Measurements from ENCODE around the gene HOMEZ. TPM values are rescaled to one million over a fixed set of nuclear protein-coding genes. Genes with fewer than 3 reads are reported as not detected.
"Not testable (repeated sequence)": the region's sequence is repeated elsewhere in the genome, so short reads cannot be mapped to it uniquely, and the experiment has no call there.

Gene HOMEZ
- total and polyA plus RNA-seq, 5 donors: 8.4 to 12.7 (median 9.8) TPM

DNA sequence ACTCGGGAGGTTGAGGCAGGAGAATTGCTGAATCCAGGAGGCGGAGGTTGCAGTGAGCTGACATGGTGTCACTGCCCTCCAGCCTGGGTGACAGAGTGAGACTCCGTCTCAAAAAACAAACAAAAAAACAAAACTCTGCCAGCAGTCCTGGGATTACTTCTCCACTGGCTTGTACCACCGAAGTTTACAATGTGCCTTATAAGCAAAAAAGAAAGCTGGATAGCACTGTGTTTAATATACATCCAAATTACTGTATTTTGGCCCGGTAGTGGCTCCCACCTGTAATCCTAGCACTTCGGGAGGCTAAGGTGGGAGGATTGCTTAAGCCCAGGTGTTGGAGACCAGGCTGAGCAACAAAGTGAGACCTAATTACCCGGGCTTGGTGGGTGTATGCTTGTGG, 16.7 kb downstream of the HOMEZ start:
- Histone ChIP-seq H3K9me3 (ENCODE audit: control insufficient read depth, low read length) (no peaks in the 10 kb centered on the region), H3K27me3 (ENCODE audit: control insufficient read depth, insufficient read depth) (no peaks in the 10 kb centered on the region), H3K4me1 (ENCODE audit: control insufficient read depth, insufficient read depth, low read length) (no peaks in the 10 kb centered on the region), H3K4me3 (ENCODE audit: low read length) (no peak overlapping the region), H3K27ac (ENCODE audit: low read length) (no peak overlapping the region)
- intact Hi-C loops (cut with DNase I): loop anchor here in 1 of 4 donors (5.0 kb wide), 1 partner anchor 108 kb away; the partner anchor contains the start of gene CMTM5
- WGBS: 92% methylated on average over 7 of the region's 7 CpGs
- DNase-seq (no peak), ATAC-seq (no peak)

DNA sequence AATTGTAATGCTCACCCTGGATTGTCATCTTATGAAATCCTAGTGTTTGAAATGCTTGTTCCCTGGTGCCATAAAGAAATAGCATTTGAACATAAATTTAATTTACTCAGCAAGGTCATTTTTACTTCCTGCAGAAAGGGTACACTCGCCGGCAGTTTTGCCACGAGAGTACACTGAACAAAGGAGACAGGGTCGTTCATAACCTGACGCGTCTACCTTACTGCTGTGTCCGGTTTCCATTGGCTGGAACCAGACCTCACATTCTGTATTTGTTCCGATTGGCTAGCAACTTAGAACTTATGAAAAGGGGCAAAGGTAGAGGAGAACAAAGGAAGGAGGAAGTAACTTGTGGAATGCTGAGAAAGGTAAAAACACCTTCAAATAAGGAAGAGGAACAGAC, 25.1 kb downstream of the HOMEZ start:
- ATAC-seq; H3K9me3 ChIP-seq (ENCODE audit: control insufficient read depth, low read length); H3K4me1 ChIP-seq (ENCODE audit: control insufficient read depth, insufficient read depth, low read length); H3K27ac ChIP-seq (ENCODE audit: low read length); H3K27me3 ChIP-seq (ENCODE audit: control insufficient read depth, insufficient read depth); H3K4me3 ChIP-seq (ENCODE audit: low read length); DNase-seq; intact Hi-C loops (cut with DNase I): not testable (repeated sequence)
- 83% methylated on average over 8 of the region's 8 CpGs for WGBS

DNA sequence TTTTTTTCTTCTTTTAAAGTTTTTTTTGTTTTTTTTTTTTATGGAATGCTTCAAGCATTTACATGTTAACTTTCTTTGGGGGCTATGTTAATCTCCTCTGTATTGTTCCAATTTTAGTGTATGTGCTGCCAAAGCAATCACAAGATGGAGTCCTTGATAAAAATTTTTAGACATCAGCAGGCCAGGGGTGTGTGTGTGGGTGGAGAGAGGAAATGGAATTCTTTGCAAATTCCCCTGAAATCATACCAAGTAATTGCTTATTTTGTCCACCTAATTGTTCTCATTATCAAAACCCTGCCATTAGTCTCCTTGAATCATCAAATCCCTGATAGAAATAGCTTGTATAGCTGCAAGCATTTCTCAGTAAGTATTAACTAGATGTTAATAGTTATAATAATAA, 26.5 kb downstream of the HOMEZ start:
- Histone ChIP-seq H3K27ac (ENCODE audit: low read length) (no peak overlapping the region), H3K9me3 (ENCODE audit: control insufficient read depth, low read length) (no peaks in the 10 kb centered on the region), H3K27me3 (ENCODE audit: control insufficient read depth, insufficient read depth) (no peaks in the 10 kb centered on the region), H3K4me3 (ENCODE audit: low read length) (no peak overlapping the region), H3K4me1 (ENCODE audit: control insufficient read depth, insufficient read depth, low read length) (no peaks in the 10 kb centered on the region)
- intact Hi-C loops (cut with DNase I): no loop called here
- ATAC-seq: peak in 1 of 2 donors; percentile 81
- DNase-seq: no peak

DNA sequence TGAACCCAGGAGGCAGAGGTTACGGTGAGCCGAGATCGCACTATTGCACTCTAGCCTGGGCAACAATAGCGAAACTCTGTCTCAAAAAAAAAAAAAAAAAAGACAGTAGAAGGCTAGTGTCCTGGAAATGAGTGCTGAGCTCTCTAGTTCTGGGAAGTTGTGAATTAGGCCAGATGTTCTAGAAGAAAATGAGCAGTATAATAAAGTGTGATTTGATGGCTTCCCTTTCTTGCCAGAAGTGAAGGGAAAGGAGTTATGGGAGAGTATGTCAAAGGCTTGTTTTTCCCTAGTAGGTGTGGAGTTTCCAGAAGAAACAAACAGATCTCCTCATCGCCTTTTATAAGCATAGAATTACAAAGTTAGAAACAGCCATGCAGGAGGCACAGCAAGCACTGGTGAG, 27.7 kb downstream of the HOMEZ start:
- intact Hi-C loops (cut with DNase I): no loop called here
- DNase-seq (no peak), ATAC-seq (no peak)
- no peaks in the 10 kb centered on the region for H3K27me3 ChIP-seq (ENCODE audit: control insufficient read depth, insufficient read depth)
- no peak overlapping the region for H3K27ac ChIP-seq (ENCODE audit: low read length)
- H3K4me1 ChIP-seq (ENCODE audit: control insufficient read depth, insufficient read depth, low read length): no peaks in the 10 kb centered on the region
- no peak overlapping the region for H3K4me3 ChIP-seq (ENCODE audit: low read length)
- no peaks in the 10 kb centered on the region for H3K9me3 ChIP-seq (ENCODE audit: control insufficient read depth, low read length)
- WGBS: 87% methylated on average over 5 of the region's 5 CpGs

DNA sequence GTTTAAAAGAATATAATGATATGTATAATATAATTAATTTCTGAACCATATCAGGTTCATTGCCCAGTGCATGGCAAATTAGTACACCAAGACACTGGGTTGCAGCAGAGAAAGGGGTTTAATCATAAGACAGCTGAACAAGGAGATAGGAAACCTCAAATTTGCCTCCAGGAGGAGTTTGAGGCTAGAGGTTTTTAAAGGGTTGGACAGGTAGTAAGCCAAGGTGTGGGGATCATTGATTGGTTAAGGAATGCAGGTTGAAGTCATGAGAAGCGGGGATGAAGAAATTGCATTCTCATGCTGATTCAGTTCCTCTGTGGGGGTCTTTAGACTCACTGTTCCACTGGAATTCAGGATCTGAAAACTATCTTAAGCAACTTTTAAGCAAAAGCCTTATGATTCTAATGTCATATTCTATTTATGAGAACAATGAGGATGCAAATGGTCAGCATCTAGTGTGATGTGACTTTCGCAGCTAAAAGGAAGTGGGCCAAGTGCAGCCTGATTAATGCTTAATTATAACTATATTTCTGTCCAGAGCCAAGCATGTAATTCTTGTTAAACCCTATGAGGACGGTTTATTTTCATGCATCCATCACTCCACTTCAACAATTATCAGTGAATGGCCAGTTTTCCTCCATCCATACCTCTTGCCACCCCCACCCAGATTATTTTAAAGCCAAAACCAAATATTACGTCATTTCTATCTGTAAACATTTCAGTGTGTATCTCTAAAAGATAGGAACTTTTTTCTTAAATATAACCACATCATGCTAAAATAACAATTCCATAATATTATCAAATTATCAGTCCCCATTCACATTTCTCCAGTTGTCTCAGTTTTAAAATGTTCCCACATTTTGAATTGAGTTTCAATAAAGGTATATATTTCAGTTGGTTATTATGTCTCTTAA, 33.3 kb downstream of the HOMEZ start:
- no peak for ATAC-seq
- no peaks in the 10 kb centered on the region for H3K4me1 ChIP-seq (ENCODE audit: control insufficient read depth, insufficient read depth, low read length)
- DNase-seq: no peak
- H3K27me3 ChIP-seq (ENCODE audit: control insufficient read depth, insufficient read depth): no peaks in the 10 kb centered on the region
- H3K9me3 ChIP-seq (ENCODE audit: control insufficient read depth, low read length): no peaks in the 10 kb centered on the region
- WGBS: 53% methylated on average over 4 of the region's 4 CpGs
- intact Hi-C loops (cut with DNase I): no loop called here
- H3K27ac ChIP-seq (ENCODE audit: low read length): no peak overlapping the region
- H3K4me3 ChIP-seq (ENCODE audit: low read length): no peak overlapping the region

DNA sequence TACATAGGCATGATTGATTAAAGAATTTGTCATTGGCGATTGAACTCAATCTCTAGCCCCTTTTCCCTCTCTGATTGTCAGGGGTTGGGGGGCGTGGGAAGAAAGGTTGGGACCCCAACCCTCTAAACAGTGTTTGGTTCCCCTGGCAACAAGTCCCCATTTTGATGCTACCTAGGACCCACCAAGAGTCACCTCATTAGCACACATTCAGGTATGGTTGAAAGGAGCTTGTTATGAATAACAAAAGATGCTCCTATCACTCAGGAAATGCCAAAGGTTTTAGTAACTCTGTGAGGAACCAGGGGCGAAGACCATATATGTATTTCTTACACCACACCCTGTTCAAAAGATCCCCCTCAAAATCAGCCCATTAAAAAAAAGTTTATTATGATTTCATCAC, 33.9 kb downstream of the HOMEZ start:
- DNase-seq (no peak), ATAC-seq (no peak)
- H3K27ac ChIP-seq (ENCODE audit: low read length): no peak overlapping the region
- 34% methylated on average over 3 of the region's 3 CpGs for WGBS
- no peaks in the 10 kb centered on the region for H3K27me3 ChIP-seq (ENCODE audit: control insufficient read depth, insufficient read depth)
- no peak overlapping the region for H3K4me3 ChIP-seq (ENCODE audit: low read length)
- no peaks in the 10 kb centered on the region for H3K4me1 ChIP-seq (ENCODE audit: control insufficient read depth, insufficient read depth, low read length)
- no peaks in the 10 kb centered on the region for H3K9me3 ChIP-seq (ENCODE audit: control insufficient read depth, low read length)
- intact Hi-C loops (cut with DNase I): no loop called here

DNA sequence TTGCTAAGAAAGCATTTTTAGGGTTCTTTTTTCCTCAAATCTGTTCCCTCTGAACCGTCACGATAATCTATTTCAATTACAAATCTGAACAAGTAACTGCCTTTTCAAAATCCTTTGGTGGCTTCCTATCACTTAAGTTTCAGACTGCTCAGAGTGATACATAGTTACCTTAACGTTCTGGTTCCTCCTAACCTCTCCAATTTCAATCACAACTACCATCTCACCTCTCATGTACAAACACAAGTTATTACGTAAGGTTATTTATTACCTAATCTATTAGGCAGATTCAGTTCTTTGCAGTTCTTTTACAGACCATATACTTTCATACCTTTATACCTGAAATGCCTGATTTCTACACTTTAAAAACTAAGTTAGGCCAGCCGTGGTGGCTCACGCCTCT, 36.1 kb downstream of the HOMEZ start:
- 81% methylated on average over 6 of the region's 6 CpGs for WGBS
- ATAC-seq (no peak), DNase-seq (no peak)
- no peak overlapping the region for H3K4me3 ChIP-seq (ENCODE audit: low read length)
- no peaks in the 10 kb centered on the region for H3K27me3 ChIP-seq (ENCODE audit: control insufficient read depth, insufficient read depth)
- intact Hi-C loops (cut with DNase I): no loop called here
- no peak overlapping the region for H3K27ac ChIP-seq (ENCODE audit: low read length)
- H3K9me3 ChIP-seq (ENCODE audit: control insufficient read depth, low read length): no peaks in the 10 kb centered on the region
- no peaks in the 10 kb centered on the region for H3K4me1 ChIP-seq (ENCODE audit: control insufficient read depth, insufficient read depth, low read length)

DNA sequence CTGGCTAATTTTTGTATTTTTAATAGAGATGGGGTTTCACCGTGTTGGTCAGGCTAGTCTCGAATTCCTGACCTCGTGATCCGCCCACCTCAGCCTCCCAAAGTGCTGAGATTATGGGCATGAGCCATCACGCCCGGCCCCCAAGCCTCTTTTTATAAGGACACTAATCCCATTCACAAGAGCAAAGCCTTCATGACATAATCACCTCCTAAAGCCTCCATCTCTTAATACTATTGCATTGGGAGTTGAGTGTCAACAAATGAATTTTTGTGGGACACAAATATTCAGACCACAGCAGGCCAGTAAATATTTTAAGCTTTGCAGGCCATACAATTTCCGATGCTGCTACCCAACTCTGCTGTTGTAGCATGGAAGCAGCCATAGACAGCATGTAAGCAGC, 37.3 kb downstream of the HOMEZ start:
- Histone ChIP-seq H3K27me3 (ENCODE audit: control insufficient read depth, insufficient read depth) (no peaks in the 10 kb centered on the region), H3K4me3 (ENCODE audit: low read length) (no peak overlapping the region), H3K9me3 (ENCODE audit: control insufficient read depth, low read length) (no peaks in the 10 kb centered on the region), H3K27ac (ENCODE audit: low read length) (no peak overlapping the region), H3K4me1 (ENCODE audit: control insufficient read depth, insufficient read depth, low read length) (no peaks in the 10 kb centered on the region)
- 90% methylated on average over 7 of the region's 7 CpGs for WGBS
- no peak for ATAC-seq
- no peak for DNase-seq
- intact Hi-C loops (cut with DNase I): no loop called here

DNA sequence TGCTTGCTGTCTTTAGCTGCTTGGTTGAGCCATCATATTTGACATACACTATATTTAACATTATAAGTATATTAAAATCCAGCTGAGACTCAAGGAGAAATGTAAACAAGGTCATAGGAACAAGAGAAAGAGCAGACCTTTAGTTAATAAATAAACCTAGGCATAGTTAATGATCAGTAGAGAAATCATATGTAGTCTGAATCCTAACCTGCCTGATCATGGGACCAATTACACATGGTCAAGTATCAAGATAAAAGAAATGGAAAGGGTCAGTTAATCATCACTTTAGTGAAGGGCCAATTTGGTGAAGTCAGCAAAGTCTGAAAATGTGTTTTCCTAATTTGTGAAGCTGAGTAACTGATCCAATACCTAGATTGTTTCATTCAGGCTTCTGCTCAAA, 40.6 kb downstream of the HOMEZ start:
- no peak overlapping the region for H3K27ac ChIP-seq (ENCODE audit: low read length)
- ATAC-seq (no peak), DNase-seq (no peak)
- no peaks in the 10 kb centered on the region for H3K27me3 ChIP-seq (ENCODE audit: control insufficient read depth, insufficient read depth)
- intact Hi-C loops (cut with DNase I): no loop called here
- H3K9me3 ChIP-seq (ENCODE audit: control insufficient read depth, low read length): no peaks in the 10 kb centered on the region
- H3K4me1 ChIP-seq (ENCODE audit: control insufficient read depth, insufficient read depth, low read length): no peaks in the 10 kb centered on the region
- H3K4me3 ChIP-seq (ENCODE audit: low read length): no peak overlapping the region

DNA sequence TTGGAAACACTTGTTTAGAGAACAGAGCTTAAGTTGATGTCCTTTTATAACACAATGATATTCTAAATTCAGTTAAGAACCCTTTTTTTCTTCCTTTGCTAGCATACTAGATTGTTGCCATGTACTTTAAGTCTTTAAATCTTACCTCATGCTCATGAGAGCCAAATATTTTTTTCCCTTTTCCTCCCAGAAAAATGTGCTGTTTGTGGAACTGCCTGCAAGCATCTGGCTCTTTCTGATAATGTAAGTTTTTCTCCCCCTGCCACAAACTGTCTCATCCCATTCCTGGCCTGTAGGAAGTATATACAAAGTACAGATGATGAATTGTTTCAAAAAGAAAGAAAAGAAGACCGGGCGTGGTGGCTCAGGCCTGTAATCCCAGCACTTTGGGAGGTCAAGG, 42.9 kb downstream of the HOMEZ start:
- intact Hi-C loops (cut with DNase I): no loop called here
- 75% methylated on average over 2 of the region's 2 CpGs for WGBS
- Histone ChIP-seq H3K27ac (ENCODE audit: low read length) (no peak overlapping the region), H3K9me3 (ENCODE audit: control insufficient read depth, low read length) (no peaks in the 10 kb centered on the region), H3K4me1 (ENCODE audit: control insufficient read depth, insufficient read depth, low read length) (no peaks in the 10 kb centered on the region), H3K4me3 (ENCODE audit: low read length) (no peak overlapping the region), H3K27me3 (ENCODE audit: control insufficient read depth, insufficient read depth) (no peaks in the 10 kb centered on the region)
- DNase-seq (no peak), ATAC-seq (no peak)

DNA sequence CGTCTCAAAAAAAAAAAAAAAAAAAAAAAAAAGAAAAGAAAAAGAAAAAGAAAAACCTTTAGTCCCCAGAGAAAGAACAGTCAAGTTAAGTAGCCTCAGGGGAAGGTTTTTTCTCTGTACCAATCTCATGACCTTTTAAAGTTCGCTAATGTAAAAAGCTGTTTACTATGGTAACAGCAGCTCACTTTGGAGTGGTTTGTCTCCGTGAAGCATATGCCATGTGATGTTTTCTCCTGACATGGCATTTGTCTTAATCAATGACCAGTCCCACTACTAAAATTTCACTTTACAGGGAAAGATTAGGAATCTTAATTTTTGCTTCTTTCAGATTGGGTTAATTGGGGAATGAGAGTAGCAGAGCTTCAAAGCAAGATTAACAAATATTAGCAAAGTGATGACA, 43.9 kb downstream of the HOMEZ start:
- DNase-seq (no peak), ATAC-seq (no peak)
- H3K9me3 ChIP-seq (ENCODE audit: control insufficient read depth, low read length): no peaks in the 10 kb centered on the region
- no peaks in the 10 kb centered on the region for H3K27me3 ChIP-seq (ENCODE audit: control insufficient read depth, insufficient read depth)
- H3K27ac ChIP-seq (ENCODE audit: low read length): no peak overlapping the region
- intact Hi-C loops (cut with DNase I): no loop called here
- WGBS: 80% methylated on average over 2 of the region's 3 CpGs
- no peaks in the 10 kb centered on the region for H3K4me1 ChIP-seq (ENCODE audit: control insufficient read depth, insufficient read depth, low read length)
- H3K4me3 ChIP-seq (ENCODE audit: low read length): no peak overlapping the region

Measured in right cardiac atrium (tissue), 5 donors.